HG03064 (cell line): ENCODE results near the gene AXL.
A peak's percentile ranks its signal among the peaks of the same experiment; 100 is the strongest.

ENCODE experiments used
- ATAC-seq: cut with Tn5 transposase; IDR thresholded peaks from one replicate; pipeline ENCODE4 v1.9.1; 2021; ENCODE audit warnings: low read depth; ENCODE audit not compliant: unreplicated experiment

Gene AXL

GRCh38 chr19:41305927-41306793 is 87.1 kb downstream of the AXL start:
- no peak for ATAC-seq

DNA sequence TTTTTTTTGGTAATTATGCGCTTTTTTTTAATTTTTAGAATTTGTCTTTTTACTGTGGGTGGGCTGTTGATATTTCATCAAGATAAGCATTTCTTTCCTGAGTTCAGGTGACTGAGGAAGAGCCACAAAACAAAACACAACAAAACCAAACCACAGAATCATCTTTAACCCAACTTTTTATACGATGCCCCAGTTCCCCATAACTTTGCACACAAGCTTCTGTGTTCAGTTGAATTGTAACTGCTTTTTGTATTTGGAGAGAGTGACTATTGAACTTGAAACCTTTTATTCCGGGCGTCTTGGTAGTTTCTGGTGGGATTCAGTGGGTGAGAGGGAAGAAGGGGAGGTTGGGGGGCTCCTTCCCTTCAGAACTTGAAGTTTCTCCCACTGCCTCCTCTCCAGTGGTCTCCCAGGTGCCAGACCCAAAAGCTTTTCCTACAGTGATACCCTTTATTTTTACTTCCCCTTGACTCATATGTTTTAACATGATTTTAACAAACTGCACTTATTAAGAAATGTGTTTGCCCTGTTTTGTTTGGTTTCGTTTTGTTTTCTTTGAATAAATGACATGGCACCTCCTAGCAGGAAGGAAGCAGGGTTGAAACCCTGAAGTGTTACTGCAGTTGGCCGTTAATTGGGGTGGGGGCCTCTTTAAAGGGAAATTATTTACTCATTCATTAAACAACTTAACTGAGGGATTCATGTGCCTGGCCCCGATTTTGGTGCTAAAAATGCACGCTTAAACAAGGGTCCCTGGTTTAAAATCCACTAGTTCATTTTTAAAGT is 88.3 kb downstream of the AXL start:
- no peak for ATAC-seq

GRCh38 chr19:41307954-41308449 is 89.0 kb downstream of the AXL start:
- ATAC-seq = no peak

DNA sequence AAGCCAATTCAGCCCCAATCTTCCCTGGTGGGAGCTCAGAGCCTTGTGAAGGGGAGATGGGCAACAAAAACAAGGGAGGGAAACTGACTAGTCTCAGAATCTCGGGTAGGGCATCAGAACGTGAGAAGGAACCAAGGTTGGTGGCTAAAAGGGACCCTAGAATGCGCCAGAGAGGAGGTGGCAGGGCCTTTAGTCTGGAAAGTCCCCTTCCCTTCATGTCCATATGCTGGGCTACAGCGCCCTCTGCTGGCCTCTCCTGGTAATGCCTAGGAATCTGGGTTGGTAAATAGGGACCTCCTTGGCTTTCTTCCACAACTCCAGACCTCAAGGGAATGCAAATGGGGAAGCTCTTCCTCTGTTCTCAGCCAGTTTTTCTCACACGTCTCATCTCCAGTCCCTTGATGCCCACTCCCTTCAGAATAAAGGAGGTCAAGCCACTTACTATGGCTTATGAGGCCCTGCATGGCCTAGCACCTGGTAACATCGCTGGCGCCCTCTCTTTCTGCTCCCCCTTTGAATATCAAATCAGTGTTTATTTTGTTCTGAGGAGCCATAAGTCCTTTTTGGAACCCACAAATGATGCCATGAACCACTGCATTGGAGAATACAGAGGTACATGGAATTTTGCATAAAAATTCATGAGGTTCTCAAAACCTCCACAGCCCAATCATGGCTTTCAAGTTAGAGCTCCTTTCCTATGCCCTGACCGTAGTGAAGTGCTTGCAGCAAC is 89.6 kb downstream of the AXL start:
- ATAC-seq = no peak

DNA sequence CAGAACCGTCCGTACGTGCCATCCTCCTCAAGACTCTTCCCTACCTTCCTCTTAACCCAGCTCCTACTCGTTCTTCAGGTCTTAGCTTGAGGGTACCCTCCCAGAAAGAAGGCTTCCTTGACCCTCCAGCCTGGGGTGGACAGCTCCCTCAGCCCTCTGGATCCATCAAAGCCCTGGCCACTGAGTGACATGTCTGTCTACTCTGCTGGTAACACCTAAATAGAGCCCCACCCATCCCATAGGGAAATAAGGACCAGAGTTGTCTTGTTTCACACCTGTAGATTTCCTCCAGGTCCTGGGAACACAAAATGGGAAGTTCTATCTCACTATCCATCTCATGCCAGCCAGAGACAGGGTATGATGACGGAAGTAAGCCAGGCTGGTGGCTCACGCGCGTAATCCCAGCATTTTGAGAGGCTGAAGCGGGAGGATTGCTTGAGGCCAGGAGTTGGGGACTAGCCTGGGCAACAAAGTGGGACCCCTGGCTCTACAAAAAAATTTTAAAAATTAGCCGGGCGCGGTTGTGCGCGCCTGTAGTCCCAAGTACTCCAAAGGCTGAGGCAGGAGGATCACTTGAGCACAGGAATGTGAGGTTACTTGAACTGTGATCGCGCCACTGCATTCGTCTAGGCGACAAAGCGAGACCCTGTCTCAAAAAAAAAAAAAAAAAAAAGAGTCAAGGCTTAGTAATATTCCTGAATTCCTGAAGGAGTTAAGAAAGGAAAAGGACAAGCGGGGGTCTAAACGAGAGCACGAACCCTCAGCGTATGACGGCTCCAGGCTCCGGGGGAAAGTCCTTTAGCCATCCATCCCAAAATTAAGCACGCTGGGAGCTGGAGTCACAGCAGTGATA is 90.4 kb downstream of the AXL start:
- no peak for ATAC-seq

DNA sequence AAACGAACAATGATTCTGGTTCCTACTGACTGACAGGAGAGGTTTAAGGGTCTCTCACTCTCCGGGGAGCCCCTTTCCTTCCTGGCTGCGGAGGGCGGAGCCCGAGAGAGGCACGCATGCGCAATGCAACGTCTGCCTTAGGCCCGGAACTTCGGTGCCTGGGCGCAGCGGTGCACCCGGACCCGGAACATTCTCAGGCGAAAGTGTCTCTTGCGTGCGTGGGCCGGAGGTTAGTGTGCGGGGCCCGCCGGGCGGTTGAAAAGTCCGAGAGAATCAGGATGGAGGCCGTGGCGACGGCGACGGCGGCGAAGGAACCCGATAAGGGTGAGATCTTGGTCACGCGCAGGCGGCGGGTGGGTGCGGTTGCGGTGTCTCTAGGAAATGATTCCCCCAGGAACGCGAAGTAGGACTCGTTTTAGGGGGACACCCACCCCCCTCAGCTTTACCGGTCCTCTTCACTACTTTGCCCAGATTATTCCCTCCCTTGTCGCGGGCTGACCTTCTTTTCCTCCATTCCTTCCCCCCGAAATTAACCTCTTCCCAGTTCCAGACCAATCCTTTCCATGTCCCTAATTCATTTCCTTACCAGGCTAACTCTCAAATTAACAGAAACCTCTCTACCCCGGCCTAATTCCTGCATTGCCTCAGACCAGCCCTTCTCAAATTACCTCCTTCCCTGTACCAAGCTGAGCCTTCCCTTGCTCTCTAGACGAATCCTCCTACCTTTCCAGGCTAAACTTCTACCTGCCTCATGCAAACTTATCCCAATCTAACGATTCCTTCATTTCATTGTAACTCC is 91.2 kb downstream of the AXL start, which contains the start of gene CCDC97:
CCDC97 (plus strand) TSS at position 140 of the 799 bp plus-strand sequence; CDS start at position 279, 139 bp downstream.
- peak; percentile 49 for ATAC-seq

- no peak for ATAC-seq
These were observed 92.0 kb downstream of the AXL start for GRCh38 chr19:41311072-41311471.
